SIG-M5 treated with dmso at 0.1 percent for 504 hours (cell line): ENCODE measurements around the gene BCL6B.

Experiments
- DNase-seq: peaks from one replicate; lab custom pipeline; 2025; ENCODE audit not compliant: unreplicated experiment; lab: John Stamatoyannopoulos, UW

Gene BCL6B

DNA sequence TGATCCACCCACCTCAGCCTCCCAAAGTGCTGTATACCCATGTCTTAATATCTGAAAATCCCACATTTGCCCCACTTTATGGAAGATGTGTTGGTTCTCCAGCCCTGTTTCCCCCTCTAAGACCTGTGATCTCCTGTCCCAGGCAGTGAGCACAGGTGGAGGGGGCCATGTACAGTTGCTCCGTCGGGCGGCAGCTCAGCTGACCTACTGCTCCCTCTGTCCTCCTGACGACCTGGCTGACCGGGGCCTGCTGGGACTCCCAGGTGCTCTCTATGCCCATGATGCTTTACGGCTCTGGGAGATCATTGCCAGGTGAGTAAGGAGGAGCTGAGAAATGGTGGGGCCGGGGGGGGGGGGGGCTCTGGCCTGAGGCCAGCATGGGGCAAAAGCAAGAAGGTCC lies 17.1 kb upstream of the BCL6B start:
- DNase-seq = no peak

DNA sequence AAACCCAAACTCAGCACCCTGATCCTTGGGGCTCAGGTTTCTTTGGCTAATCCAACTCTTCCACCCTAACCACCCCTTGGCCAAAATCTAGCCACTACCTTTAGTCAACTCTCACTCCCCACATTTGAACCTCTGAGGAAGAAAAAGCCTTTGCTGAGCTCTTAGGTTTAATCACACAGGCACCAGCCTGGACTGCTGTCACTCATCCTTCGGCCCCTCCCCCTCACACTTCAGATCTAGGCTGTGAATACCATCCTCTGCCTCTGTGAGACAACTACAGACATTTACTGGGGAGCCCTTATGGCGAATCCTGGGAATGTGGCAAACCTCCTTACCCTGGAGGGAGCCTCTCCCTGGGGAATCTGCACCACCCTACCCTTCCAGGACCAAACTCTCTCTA lies 15.7 kb upstream of the BCL6B start:
- no peak for DNase-seq

DNA sequence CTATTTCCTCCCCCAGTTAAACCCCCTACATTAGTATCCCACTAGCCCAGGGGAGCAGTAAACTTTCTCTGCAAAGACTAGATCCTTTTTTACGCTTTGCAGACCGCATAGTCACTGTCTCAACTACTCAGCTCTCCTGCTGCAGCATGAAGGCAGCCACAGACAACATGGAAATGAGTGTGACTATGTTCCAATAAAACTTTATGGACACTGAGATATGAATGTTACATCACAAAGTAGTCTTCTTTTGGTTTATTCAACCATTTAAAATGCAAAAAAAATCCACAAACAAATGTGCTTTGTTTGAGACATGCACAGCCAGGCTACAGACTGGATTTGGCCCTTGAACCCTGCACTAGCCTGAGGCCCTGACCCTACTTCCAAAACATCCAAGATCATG lies 12.3 kb upstream of the BCL6B start:
- DNase-seq = no peak

DNA sequence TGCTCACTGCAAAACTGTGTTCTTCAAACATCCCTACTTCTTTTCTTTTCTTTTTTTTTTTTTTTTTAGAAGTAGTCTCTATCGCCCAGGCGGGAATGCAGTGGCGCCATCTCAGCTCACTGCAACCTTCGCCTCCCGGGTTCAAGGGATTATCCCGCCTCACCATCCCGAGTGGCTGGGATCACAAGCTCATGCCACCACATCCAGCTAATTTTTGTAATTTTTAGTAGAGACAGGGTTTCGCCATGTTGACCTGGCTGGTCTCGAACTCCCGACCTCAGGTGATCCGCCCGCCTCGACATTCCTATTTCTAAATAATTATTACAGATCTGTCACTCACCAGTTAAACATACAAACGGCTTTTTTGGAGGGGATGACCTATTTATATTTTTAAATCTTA lies 11.4 kb upstream of the BCL6B start:
- no peak for DNase-seq

DNA sequence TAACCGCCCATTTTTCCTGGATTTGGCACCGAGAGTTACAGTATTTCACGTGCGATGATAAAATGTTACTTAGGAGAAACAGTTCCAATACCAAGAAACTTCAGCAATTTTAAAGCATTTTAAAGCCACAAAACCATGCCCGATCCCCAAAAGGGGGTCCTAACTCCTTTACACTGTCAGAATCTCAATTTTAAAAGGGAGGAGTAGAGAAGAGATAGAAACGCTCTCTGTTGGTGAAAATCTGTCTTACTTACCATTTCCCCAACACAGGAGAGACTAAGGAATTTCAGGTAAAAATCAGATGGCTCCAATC lies 11.0 kb upstream of the BCL6B start:
- no peak for DNase-seq

DNA sequence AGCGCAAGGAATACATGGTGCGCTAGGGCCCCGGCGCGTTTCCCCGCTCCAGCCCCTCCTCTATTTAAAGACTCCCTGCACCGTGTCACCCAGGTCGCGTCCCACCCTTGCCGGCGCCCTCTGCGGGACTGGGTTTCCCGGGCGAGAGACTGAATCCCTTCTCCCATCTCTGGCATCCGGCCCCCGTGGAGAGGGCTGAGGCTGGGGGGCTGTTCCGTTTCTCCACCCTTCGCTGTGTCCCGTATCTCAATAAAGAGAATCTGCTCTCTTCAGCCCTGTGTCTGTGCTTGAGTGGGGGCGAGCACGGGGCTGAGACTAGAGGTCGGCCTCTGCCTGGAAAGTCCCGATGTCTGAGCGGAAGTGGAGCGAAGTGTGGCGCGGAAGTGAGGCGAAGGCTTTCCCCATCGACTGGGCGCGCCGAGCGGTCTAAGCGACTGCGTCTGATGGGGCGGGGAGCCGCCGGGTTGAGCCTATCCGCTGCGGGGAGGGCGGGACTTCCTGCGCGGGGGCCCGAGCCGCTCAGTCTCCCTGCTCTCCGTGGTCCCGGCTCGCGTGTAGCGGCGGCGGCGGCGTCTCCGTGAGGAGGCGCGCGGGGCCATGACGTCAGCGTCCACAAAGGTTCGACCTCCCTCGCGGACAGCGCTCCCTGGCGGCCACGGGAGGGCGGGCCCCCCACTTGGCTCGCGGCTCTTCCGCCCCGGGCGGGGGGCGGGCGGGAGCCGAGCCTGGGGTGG lies 8.4 kb upstream of the BCL6B start:
- peak; percentile 95 for DNase-seq

DNA sequence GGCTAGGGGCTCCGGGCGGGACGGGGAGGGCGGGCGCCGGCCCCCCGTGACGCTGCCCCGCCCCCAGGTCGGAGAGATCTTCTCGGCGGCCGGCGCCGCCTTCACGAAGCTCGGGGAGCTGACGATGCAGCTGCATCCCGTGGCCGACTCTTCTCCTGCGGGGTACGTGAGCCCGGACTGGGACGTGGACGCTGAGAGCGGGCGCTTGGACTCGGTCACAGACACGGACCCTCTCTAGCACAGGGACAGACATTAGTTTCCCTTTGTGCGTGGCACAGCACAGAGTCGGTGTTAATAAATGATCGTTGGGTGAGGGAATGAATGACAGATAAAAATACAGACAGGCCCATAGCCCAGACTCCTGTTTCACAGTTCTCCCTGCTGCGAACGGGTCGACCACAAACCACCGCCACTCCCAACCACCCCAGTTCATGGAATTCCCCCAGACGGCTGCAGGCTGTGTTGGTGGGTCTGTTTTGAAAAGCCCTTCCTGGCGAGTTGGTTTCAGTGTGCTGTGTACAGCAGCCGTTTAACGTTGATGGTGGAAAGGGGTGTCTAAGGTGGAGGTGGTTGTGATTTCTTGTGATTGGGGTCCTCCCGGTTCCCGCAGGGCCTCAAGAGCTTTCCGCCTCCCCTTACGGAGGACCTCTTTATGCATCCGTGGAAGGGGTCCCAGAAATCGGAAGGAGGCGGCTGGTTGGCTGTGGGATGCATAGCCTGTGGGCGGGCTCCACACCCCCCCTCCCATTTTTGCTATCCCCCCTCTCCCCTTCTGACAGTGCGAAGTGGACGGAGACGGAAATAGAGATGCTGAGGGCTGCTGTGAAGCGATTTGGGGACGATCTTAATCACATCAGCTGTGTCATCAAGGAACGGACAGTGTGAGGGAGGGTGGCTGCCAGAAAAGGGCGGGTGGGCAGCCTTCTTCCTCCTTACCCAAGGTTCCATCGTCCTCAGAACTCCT lies 7.6 kb upstream of the BCL6B start:
- no peak for DNase-seq

DNA sequence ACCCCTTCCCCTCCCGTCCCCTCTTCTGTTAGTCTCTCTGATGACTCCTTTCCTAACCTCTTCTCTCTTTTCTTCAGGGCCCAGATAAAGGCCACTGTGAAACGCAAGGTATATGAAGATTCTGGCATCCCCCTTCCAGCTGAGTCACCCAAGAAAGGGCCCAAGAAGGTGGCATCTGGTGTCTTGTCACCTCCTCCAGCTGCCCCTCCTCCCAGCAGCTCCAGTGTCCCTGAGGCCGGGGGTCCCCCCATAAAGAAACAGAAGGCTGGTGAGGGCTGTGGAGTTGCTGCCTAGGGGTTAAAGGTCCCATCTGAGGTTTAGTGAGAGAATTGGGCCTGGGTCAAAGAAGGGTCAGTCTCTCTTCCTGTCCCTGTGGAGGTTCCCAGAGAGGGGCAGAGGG lies 6.4 kb upstream of the BCL6B start:
- no peak for DNase-seq

DNA sequence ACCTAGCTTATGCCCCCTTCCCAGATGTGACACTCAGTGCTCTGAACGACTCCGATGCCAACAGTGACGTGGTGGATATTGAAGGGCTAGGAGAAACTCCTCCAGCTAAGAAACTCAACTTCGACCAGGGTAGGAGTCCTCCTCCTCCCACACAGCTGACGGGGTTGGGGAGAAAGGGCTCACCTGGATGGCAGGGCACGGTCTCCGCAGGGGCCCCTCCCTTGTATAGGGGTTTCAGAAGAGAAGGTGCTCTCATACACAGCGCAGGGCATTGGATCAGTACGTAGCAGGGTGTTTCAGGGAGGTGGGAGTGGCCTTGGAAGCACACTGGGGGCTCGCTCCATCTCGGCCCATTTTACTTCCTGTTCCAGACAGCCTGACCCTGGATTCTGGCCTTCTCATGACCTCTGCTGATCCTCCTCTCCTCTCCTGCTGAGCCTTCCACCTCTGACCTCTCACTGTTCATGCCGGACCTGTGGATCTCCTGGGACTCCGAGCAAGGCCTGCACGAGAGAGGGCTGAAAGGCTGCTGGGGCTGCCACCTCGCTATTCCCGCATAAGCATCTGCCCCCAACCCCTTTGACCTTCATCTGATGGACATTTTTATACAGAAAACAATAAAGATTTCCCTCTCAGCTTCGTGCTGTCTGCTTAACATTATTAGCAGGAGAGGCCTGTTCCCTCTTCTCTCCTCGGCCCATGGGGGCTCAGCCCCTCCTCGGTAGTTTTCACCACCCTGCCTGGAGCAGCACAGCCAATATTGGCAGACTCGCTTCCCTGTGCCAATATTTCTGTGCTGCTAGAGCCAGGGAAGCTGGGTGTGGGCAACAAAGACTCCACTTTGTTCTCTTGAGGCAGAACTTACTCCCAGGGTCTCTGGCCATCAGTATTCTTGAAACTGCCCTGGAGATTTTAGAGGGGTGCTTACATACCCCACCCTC lies 5.7 kb upstream of the BCL6B start:
- DNase-seq = no peak

DNA sequence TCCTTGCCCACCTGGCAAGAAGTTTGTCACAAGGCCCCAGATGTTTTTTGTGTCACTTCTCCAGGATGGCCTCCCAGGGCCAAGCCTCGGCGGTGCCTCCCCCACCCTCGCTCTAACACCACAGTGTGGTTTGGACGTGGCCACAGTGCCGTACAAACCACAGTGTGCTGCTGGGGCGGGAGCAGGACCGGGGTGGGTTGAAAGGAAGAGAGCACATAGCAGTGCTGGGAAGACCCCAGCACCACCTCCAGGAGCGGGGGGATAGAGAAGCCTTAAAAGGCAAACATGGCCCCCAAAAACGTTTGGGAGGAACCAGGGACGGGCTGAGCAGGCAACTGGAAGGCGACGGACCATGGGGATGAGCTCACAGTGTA lies 5.0 kb upstream of the BCL6B start:
- no peak for DNase-seq

DNA sequence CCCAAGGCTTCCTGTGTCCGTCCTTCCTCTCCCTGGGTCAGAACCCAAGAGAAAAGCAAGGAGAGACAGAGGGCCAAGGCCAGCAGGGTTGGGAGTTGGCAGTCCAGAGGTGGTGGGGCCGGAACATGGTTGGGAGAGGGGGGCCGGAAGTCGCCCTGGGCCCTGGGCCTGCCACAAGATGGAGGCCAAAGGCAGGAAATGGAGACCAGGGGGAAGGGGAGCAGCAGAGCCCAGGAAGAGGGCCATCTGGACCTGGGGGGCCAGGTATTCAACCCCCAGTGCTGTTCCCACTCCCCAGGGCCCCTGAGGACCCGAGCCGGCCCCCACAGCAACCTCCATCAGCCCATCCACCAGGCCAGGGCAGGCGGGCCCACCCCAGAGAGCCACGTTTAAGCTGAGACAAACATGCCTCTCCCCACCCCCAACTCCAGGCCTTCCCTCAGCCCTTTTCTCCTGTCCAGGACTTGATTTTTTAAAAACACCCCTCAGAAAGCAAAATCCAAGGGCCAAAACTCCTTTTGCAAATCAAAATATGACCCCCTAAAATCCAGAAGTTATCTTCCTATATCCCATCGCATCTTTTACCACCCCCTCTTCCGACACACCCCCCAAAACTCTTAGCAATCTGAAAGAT lies 4.4 kb upstream of the BCL6B start:
- DNase-seq = no peak

DNA sequence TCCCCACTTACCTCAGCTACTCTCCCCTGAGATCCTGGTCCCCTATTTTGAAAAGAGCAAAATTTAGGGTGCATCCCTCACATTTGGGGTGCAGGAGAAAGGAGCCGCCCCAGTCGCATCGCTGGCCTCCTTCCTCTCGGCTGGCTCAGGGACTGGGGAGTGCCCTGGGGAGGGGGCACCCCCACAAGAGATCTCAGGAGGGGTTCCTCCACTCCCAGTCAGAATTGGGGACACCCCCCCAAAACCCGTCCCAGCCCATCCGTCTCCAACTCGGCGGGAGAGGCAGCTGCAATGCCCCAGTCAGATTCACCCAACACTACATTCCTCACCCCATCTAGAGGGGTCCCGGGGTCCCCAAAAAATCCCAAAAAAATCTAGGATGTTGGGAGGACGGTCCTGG lies 3.5 kb upstream of the BCL6B start:
- DNase-seq = no peak

DNA sequence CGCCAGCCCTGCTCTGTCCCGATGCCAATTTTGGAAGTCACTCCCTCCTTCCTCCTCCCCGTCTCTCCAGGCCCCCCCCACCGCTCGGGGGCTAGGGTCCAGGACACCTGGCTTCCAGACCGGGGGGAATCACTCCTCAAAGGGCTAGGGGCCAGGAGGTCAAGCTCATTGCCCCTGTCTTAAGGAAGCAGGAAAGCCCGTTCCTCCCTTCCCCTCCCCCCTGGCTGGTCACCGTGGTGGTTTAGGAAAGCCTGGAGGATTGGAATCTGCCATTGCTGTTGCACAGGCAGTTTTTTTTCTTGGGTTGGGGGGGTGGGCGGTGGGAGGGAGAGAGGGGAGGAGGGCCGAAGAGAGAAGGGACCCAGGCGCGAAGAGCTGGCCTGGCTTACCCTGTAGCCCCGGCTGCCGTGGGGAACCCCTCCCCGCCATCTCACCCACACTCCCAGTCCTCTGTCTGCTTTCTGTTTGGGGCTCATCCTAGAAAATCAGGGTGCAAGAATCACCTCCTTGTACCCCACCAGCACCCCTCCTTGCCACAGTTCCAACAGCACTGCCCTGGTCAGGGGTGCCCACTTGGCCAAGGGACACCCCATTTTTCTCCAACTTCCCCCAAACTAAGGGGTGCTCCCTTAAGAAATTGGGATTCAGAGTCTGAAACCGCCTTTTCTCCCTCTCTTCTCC lies 2.9 kb upstream of the BCL6B start:
- no peak for DNase-seq

DNA sequence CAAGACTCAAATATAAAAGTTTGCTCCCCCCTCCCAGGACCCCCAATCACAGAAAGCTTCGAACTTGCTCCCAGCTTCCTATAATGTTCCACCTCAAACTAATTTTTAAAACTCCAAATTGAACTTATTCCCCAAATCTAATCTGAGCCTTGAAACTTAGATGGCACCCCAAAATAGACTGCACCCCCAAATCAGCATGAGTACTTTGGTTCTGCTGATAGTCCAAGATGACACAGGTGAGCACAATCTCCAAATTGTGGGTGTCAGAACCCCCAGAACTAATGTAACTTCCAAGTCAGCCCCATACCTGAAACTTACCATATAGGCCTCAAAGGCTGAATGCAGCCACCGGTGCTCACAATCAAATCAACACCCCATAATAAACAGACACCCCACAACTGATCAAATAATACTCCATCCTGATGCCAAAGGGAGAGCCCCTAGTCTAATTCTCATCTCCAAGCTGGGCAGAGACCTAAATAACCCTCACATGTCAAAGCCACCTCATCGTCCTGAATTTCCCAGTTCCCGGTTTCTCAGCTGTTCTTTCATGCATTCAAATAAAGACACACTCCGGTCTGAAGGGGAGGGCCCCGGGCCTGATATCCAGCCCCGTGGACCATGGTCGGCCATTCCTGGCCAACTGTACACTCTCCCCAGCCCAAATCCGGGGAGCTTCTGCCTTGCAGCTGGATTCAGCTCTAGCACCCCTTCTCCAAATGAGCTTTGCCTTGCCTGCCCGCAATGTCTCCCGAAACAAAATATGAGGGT lies 1.8 kb upstream of the BCL6B start:
- DNase-seq = no peak

DNA sequence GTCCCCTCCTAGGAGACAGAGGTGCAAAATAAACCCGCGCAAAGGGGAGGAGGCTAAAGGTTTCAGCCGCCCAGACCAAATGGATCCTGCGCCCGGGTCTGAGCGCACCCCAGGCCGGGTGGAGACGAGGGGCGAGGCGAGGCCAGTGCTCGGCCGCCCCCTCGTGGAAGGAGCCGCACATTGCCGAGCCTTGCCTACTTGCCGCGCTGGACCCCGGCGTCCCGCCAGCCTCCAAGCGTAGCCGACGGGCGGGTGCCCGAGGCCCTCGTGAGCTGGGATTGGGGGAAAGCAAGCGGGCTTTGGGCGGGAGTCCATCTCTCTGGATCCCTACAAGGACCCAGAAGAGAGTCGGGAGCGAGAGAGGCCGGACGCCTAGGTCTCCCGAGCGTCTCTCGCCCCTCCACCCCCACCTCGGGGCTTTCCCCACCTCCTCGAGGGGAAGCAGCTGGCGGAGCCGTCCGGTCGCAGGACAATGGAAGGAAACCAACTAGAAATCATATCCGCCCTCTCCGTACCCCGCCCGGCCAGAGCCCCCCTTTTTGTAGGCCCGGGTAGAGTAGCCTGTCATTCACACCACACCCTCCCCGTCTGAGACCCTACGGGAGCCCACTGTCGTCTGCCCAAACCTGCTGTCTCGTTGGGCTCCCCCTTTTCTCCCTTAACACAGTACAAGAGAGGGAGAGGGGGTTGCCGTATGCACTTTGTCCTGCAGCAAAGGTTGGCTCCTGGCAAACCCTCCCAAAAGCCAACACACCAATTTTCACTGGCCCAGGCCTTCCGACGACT lies 664 bp upstream of the BCL6B start:
- peak; percentile 63 for DNase-seq

DNA sequence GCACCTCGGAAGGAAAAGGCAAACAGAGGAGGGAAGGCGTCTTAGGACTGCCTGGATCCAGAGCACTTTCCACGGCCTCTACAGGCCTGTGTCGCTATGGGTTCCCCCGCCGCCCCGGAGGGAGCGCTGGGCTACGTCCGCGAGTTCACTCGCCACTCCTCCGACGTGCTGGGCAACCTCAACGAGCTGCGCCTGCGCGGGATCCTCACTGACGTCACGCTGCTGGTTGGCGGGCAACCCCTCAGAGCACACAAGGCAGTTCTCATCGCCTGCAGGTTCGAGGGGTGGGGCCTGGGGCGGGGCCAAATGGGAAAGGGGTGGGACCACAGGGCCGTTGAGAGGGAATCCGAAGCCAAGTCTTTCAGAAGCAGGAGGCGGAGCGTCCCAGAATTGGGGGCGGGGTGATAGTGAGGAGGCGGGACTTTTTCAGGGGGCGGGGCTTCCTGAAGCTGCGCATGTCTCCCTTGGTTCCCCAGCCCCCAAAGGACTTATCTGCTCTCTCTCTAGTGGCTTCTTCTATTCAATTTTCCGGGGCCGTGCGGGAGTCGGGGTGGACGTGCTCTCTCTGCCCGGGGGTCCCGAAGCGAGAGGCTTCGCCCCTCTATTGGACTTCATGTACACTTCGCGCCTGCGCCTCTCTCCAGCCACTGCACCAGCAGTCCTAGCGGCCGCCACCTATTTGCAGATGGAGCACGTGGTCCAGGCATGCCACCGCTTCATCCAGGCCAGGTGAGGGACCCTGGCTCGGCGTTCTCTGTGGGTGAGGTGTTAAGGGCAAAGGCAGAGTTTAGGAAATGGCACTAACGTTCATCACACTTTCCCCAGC lies 939 bp downstream of the BCL6B start:
- DNase-seq = peak; percentile 59

DNA sequence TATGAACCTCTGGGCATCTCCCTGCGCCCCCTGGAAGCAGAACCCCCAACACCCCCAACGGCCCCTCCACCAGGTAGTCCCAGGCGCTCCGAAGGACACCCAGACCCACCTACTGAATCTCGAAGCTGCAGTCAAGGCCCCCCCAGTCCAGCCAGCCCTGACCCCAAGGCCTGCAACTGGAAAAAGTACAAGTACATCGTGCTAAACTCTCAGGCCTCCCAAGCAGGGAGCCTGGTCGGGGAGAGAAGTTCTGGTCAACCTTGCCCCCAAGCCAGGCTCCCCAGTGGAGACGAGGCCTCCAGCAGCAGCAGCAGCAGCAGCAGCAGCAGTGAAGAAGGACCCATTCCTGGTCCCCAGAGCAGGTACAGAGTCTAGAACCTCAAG lies 1.5 kb downstream of the BCL6B start:
- DNase-seq = no peak

DNA sequence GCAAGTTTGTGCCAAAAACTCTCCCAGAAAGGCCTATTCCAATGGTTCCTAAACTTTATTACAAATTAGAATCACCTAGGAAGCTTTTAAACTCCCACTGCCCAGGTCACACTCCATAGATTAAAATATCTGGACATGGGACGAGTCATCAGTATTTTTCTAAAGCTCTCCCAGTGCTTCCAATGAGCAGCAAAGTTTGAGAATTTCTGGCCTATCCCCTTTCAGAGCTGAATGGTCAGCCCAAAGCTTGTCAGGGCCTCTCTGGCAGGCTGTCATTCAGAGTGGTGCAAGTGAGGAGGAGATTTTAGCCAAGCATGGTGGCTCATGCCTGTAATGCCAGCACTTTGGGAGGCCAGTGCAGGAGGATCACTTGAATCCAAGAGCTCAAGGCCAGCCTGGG lies 2.4 kb downstream of the BCL6B start:
- DNase-seq = no peak
